Epithelial cell of proximal tubule (primary cell): ENCODE results near the gene MAMDC2. TPM values are rescaled to one million over a fixed set of nuclear protein-coding genes. Genes with fewer than 3 reads are reported as not detected.

Experiments used
- DNase-seq: peaks from one replicate; pipeline ENCODE4 v3.0.0-alpha.2; 2011; ENCODE audit warnings: low read depth
- H3K4me3 ChIP-seq: 2 replicates; pipeline ENCODE4 v1.5.1; 2011; ENCODE audit warnings: low read depth, mild to moderate bottlenecking, low read length
- total RNA-seq: library from RNA; depleted of rRNA; stranded (reverse); fragments of >200 nt; gene quantifications from 2 replicates; pipeline ENCODE4 v1.2.3, GENCODE V29; 2015
- TF ChIP-seq, protein P1 (sequence below): conservative IDR thresholded peaks from 2 replicates; pipeline ENCODE4 v1.5.1; 2012; ENCODE audit warnings: low read depth, mild to moderate bottlenecking, low read length

The MAMDC2 gene
- total RNA-seq, 1 donor from 2014 or later, result 5.5 TPM

DNA sequence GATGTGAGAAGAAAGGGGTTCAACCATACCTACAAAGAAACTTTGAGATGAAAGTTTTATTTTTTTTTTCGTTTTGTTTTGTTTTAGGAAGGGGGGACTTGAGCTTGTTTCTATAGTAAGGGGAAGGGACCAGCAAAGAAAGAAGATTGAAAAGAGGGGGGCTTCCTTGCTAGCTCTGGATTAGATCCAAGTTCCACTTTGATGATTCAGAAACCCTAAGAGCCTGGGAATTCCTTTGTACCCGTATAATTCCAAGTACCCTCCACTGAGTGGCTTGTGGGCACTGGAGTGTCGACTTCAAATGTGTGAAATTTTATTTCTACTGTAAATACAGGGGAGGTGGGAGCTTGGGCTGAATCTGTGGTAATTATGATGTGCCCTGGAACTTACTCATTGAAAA lies 10.9 kb downstream of the MAMDC2 start:
- DNase-seq, result no peak
- TF ChIP-seq, protein P1, sequence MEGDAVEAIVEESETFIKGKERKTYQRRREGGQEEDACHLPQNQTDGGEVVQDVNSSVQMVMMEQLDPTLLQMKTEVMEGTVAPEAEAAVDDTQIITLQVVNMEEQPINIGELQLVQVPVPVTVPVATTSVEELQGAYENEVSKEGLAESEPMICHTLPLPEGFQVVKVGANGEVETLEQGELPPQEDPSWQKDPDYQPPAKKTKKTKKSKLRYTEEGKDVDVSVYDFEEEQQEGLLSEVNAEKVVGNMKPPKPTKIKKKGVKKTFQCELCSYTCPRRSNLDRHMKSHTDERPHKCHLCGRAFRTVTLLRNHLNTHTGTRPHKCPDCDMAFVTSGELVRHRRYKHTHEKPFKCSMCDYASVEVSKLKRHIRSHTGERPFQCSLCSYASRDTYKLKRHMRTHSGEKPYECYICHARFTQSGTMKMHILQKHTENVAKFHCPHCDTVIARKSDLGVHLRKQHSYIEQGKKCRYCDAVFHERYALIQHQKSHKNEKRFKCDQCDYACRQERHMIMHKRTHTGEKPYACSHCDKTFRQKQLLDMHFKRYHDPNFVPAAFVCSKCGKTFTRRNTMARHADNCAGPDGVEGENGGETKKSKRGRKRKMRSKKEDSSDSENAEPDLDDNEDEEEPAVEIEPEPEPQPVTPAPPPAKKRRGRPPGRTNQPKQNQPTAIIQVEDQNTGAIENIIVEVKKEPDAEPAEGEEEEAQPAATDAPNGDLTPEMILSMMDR, result no peak
- no peak overlapping the region for H3K4me3 ChIP-seq

DNA sequence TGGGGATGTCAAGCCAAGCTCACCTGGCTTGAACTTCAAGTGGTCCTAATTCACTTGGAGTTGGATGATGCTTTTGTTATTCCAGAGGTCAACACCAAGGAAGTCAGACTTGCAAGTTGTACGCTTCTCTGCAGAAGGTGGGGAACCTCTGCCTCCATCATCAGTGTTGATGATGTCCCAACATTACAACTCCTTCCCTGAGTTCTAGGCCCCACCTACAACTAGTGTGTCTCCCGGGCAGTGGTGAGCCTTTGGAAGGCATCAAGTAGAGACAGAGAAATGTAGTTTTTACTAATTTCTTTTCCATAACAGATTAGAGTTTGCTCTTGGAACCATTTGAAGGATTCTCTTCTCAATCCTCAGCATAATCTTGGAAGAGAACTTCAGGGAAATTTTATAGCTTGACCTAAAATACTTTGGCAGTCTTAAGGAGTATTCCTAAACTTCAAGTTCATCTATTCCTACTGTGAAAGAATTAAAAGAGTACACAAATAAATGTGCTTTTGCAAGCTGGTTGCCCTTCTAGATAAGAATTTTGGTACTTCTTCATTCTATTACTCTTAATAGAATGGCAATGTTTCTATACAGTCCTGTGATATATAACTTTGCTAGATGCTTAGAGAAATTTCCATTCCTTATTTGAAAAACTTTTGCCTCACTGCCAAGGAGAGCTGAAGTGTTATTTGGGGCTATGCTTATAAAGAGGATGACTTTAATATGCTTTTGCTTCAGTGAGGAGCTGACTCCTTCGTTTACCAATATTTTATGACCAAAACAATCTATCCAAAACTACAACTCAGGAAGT lies 12.0 kb downstream of the MAMDC2 start:
- no peak overlapping the region for H3K4me3 ChIP-seq
- no peak for DNase-seq
- TF ChIP-seq, protein P1, result no peak

DNA sequence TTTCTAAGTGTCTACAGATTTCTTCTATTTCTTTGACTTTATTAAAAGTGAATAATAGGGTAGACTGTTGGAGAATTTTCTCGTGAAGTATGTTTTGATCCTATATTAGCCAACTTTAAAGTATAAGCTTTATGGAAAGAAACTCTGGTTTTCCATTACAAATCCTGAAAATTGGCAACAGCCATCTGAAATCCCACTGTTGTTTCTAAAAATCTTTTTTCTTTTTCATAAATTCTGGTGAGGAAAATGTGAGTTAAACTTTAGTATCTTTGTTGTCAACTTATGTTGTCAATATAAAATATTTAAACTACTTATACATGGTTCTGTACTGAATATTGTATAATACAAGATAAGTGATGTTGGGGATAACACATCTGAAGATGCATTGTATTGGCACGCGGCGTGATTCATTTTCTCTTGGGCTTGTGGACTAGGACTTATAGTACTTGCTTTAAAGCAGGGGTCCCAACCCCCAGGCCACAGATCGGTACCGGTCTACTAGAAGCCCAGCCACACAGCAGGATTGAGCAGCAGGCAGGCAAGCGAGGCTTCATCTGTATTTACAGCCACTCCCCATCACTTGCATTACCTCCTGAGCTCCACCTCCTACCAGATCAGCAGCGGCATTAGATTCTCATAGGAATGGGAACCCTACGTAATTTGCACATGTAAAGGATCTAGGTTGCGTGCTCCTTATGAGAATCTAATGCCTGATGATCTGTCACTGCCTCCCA lies 12.7 kb downstream of the MAMDC2 start:
- DNase-seq, result no peak
- no peak overlapping the region for H3K4me3 ChIP-seq
- TF ChIP-seq, protein P1, result no peak

DNA sequence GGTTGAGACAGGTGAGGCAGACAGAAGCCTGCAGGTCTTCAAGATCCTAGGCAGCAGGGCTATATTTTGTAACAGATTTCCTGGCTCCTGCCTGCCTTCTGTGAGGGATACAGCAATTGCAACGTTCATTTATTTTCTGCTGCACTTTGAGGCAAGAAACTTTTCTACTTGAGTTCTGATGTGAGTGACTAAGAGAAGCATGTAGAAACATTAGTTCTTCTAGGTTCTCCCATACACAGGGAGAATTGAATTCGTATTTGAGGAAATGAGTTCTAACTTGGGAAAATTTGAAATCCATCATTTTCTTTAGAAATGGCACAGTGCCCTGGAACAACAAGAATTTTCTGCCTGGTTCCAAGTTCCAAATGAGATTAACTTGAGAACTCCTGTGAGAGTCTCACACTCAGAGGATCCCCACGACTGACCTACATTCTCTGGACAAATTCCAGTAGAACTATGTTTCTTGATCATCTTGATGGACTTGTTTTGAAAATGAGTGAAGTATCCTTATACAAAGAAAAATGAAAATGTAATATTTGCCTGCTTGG lies 15.0 kb downstream of the MAMDC2 start:
- TF ChIP-seq, protein P1, result no peak
- no peak for DNase-seq
- no peak overlapping the region for H3K4me3 ChIP-seq

DNA sequence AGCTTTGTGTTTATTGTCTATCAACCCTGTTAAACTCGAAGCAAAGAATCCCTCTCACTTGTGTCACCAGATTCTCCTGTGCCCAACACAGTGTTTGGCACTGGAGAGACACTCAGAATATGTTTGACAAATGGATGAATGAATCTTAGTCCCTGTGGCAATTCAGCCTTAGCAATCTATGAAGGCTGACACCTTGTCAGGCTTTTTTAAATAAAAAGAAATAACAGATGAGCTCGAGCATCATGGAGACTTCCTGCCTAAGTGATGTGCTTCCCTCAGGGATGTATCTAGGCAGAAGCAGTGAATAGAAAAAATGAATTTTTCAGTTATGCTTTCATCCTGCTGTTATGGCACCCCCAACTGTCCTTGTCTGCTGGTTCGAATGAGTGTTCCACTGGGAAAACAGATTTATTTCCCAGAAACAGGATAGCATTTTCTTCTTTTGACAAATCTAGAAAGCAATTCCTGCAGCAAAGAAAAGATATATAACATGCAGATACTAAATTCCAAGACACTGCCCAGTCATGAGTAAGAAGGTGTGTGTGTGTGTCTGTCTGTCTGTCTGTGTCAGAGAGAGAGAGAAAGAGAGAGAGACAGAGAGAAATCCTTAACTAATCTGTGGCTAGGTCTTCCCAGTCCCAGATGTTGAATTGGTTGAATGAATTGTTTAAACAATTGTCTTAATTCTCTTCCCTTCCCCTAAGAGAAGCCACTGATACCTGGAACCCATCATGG lies 16.7 kb downstream of the MAMDC2 start:
- no peak for DNase-seq
- TF ChIP-seq, protein P1, result no peak
- no peak overlapping the region for H3K4me3 ChIP-seq

DNA sequence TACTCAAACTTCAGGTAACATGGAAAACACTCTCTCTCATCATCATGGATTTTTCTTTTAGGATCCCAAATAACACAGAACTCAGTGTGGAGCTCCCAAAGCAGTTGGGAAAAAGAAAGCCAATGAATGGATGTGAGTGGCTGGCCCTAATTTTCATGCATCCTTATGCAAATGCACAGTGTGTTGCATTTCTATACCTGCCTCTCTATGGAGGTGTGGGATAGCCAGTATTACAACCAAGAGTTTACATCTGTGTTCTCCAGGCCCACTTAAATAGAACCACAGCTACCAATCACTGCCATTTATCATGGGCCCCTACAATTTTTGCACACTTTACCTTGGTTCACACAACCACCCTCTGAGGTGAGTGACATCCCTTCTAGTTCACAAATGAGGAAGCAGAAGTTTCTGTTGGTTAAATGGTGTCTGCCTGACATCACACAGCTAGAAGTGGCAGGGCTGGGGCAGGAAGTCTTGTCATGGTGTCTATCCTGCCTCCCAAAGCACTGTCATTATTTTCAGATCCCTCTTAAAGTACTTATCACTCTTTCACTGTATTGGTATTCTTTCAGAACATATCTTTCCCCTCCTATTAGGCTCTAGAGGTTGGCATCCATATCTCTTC lies 17.3 kb downstream of the MAMDC2 start:
- DNase-seq, result no peak
- TF ChIP-seq, protein P1, result no peak
- H3K4me3 ChIP-seq, result no peak overlapping the region
